ENCODE results near the gene RAD51B. TPM values are rescaled to one million over a fixed set of nuclear protein-coding genes. Genes with fewer than 3 reads are reported as not detected.

The RAD51B gene
- total RNA-seq, 1 experiment from 2014 or later = 20.0 TPM

DNA sequence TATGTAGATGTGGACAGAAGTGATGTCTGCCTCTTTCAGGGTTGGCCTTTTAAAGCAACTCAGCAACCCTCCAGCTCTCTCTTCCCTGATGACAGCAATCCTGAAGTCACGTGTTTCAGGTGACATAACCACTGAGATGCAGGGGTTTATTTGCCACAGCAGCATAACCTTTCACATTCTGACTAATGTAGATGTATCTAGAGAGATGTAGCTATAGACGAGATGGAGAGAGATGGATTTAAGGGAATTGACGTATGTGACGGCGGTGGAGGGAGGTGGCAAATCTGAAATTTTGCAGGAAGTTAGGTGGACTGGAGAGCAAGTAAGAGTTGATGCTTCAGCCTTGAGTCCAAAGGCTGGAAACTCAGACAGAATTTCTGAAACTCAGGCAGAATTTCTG lies 847.3 kb downstream of the RAD51B start:
- no peak overlapping the region for H3K4me2 ChIP-seq (ENCODE audit: low read length)
- H3K27me3 ChIP-seq (ENCODE audit: insufficient read depth, low read length) = no peaks in the 10 kb centered on the region
- H4K20me1 ChIP-seq (ENCODE audit: insufficient read depth) = no peaks in the 10 kb centered on the region
- no peaks in the 10 kb centered on the region for H3K9me2 ChIP-seq (ENCODE audit: insufficient read depth)
- ChIA-PET POLR2A (no interaction called here), RAD21 (ENCODE audit: low non-redundant PET in 1 of 2, low total read pairs in 2 of 2, uncharacterized antibody in 2 of 2, unreplicated experiment in 2 of 2) (no interaction called here), CTCF (no interaction called here)
- H3K4me3 ChIP-seq (replicated peaks in 1 of 2; ENCODE audit: low read depth in 1 of 2, low read length in 2 of 2) = no peak overlapping the region
- no peaks in the 10 kb centered on the region; a peak in 1 of 4 replicates for H3K9me3 ChIP-seq (ENCODE audit: control insufficient read depth in 1 of 2, insufficient read depth in 1 of 2, low read depth in 1 of 2, low read length in 2 of 2)
- H3K27ac ChIP-seq (ENCODE audit: low read depth, low read length) = no peak overlapping the region
- H3K79me2 ChIP-seq (ENCODE audit: insufficient read depth, low read length) = no peaks in the 10 kb centered on the region
- TF ChIP-seq EZH2 (IDR thresholded peaks at IDR 0.05) = no peak
- no peak for TF ChIP-seq EGR1 (IDR thresholded peaks at IDR 0.05; ENCODE audit: low read depth)
- TF ChIP-seq SRF (IDR thresholded peaks at IDR 0.05; ENCODE audit: low read depth) = no peak
- no peak for TF ChIP-seq YY1 (IDR thresholded peaks at IDR 0.05; ENCODE audit: extremely low read depth, insufficient replicate concordance, low read depth, low read length)
- TF ChIP-seq SIN3A (IDR thresholded peaks at IDR 0.05; ENCODE audit: low read depth) = no peak
- no peak for TF ChIP-seq RAD21 (IDR thresholded peaks at IDR 0.05; ENCODE audit: low read depth)
- no peak for TF ChIP-seq SP1 (IDR thresholded peaks at IDR 0.05; ENCODE audit: low read depth)
- no peak for TF ChIP-seq POLR2AphosphoS5 (IDR thresholded peaks at IDR 0.05; ENCODE audit: low read depth, low read length)
- TF ChIP-seq POLR2A (IDR thresholded peaks at IDR 0.05; ENCODE audit: borderline replicate concordance, extremely low read depth, insufficient read depth, insufficient read length) = no peak
- TF ChIP-seq ZFX (IDR thresholded peaks at IDR 0.05) = no peak
- TF ChIP-seq ZNF274 (IDR thresholded peaks at IDR 0.05; ENCODE audit: low read depth, low read length) = no peak
- TF ChIP-seq, protein P1, sequence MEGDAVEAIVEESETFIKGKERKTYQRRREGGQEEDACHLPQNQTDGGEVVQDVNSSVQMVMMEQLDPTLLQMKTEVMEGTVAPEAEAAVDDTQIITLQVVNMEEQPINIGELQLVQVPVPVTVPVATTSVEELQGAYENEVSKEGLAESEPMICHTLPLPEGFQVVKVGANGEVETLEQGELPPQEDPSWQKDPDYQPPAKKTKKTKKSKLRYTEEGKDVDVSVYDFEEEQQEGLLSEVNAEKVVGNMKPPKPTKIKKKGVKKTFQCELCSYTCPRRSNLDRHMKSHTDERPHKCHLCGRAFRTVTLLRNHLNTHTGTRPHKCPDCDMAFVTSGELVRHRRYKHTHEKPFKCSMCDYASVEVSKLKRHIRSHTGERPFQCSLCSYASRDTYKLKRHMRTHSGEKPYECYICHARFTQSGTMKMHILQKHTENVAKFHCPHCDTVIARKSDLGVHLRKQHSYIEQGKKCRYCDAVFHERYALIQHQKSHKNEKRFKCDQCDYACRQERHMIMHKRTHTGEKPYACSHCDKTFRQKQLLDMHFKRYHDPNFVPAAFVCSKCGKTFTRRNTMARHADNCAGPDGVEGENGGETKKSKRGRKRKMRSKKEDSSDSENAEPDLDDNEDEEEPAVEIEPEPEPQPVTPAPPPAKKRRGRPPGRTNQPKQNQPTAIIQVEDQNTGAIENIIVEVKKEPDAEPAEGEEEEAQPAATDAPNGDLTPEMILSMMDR (IDR thresholded peaks at IDR 0.05 in 2 of 3, conservative IDR thresholded peaks at IDR 0.05 in 1 of 3; ENCODE audit: borderline replicate concordance in 1 of 3, insufficient read depth in 1 of 3, low read depth in 2 of 3, low read length in 2 of 3) = no peak
- no peak for TF ChIP-seq CEBPB (IDR thresholded peaks at IDR 0.05; ENCODE audit: low read depth)
- no peak for TF ChIP-seq FOSL1 (IDR thresholded peaks at IDR 0.05; ENCODE audit: low read depth)
- TF ChIP-seq, protein P2, sequence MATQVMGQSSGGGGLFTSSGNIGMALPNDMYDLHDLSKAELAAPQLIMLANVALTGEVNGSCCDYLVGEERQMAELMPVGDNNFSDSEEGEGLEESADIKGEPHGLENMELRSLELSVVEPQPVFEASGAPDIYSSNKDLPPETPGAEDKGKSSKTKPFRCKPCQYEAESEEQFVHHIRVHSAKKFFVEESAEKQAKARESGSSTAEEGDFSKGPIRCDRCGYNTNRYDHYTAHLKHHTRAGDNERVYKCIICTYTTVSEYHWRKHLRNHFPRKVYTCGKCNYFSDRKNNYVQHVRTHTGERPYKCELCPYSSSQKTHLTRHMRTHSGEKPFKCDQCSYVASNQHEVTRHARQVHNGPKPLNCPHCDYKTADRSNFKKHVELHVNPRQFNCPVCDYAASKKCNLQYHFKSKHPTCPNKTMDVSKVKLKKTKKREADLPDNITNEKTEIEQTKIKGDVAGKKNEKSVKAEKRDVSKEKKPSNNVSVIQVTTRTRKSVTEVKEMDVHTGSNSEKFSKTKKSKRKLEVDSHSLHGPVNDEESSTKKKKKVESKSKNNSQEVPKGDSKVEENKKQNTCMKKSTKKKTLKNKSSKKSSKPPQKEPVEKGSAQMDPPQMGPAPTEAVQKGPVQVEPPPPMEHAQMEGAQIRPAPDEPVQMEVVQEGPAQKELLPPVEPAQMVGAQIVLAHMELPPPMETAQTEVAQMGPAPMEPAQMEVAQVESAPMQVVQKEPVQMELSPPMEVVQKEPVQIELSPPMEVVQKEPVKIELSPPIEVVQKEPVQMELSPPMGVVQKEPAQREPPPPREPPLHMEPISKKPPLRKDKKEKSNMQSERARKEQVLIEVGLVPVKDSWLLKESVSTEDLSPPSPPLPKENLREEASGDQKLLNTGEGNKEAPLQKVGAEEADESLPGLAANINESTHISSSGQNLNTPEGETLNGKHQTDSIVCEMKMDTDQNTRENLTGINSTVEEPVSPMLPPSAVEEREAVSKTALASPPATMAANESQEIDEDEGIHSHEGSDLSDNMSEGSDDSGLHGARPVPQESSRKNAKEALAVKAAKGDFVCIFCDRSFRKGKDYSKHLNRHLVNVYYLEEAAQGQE (IDR thresholded peaks at IDR 0.05; ENCODE audit: low read depth) = no peak
- TF ChIP-seq TCF7L2 (IDR thresholded peaks at IDR 0.05; ENCODE audit: borderline replicate concordance, extremely low read depth, insufficient read depth, insufficient read length) = no peak
- no peak for TF ChIP-seq EZH2phosphoT487 (IDR thresholded peaks at IDR 0.05; ENCODE audit: borderline replicate concordance)
- TF ChIP-seq JUND (IDR thresholded peaks at IDR 0.05) = no peak
- TF ChIP-seq CBX3 (IDR thresholded peaks at IDR 0.05; ENCODE audit: low read depth) = no peak
- TF ChIP-seq ELF1 (IDR thresholded peaks at IDR 0.05; ENCODE audit: borderline replicate concordance, low read depth) = no peak
- intact Hi-C loops (cut with micrococcal nuclease) = no loop called here
- DNase-seq (ENCODE audit: low read depth, low spot score) = no peak
- no TSS peak for BruUV-seq (replicated peaks)
- no peak for ATAC-seq
- H3K9ac ChIP-seq (ENCODE audit: low read length) = no peak overlapping the region
- H2AFZ ChIP-seq (ENCODE audit: low read depth, low read length, poor library complexity, severe bottlenecking) = no peak overlapping the region
- no peaks in the 10 kb centered on the region for H3K36me3 ChIP-seq (ENCODE audit: control insufficient read depth in 1 of 2, insufficient read depth in 2 of 2, low read length in 2 of 2)
- peaks cover 16 to 34% of the 10 kb centered on the region in 2 experiments; a peak in 2 of 4 replicates for H3K4me1 ChIP-seq (ENCODE audit: control insufficient read depth in 1 of 2, insufficient read depth in 2 of 2, low read length in 2 of 2)

All from HCT116 (cell line).